Ectodermal cell (in vitro differentiated cells): Measurements from ENCODE around the gene NYAP2.

Source experiments
- H3K27ac ChIP-seq: 2 replicates; pipeline ENCODE4 v1.7.0; 2013; ENCODE audit warnings: mild to moderate bottlenecking, low read depth, low read length; ENCODE audit not compliant: insufficient read depth, poor library complexity, severe bottlenecking
- H3K27me3 ChIP-seq: 2 replicates; pipeline ENCODE4 v1.7.0; 2013; ENCODE audit warnings: mild to moderate bottlenecking, low read length; ENCODE audit not compliant: insufficient read depth, control insufficient read depth, poor library complexity, severe bottlenecking
- H3K36me3 ChIP-seq: one replicate; pipeline ENCODE4 v1.7.0; 2013; ENCODE audit warnings: low read length; ENCODE audit not compliant: control insufficient read depth, insufficient read depth
- H3K4me1 ChIP-seq: one replicate; pipeline ENCODE4 v1.7.0; 2013; ENCODE audit warnings: low read length; ENCODE audit not compliant: control insufficient read depth, insufficient read depth
- H3K4me3 ChIP-seq: 2 replicates; pipeline ENCODE4 v1.7.0; 2013; ENCODE audit warnings: low read depth, low read length, control low read depth; ENCODE audit not compliant: insufficient read depth
- H3K9me3 ChIP-seq: 2 replicates; pipeline ENCODE4 v1.7.0; 2013; ENCODE audit warnings: mild to moderate bottlenecking, low read length, moderate library complexity; ENCODE audit not compliant: control insufficient read depth
- WGBS, 2 experiments: methylation state at CpG; one replicate each; pipeline ENCODE4 v1.1.7; 2013; ENCODE audit warnings: missing lambda C conversion rate in 2 of 2; 5-methylcytosine and 5-hydroxymethylcytosine counted together

NYAP2 gene

DNA sequence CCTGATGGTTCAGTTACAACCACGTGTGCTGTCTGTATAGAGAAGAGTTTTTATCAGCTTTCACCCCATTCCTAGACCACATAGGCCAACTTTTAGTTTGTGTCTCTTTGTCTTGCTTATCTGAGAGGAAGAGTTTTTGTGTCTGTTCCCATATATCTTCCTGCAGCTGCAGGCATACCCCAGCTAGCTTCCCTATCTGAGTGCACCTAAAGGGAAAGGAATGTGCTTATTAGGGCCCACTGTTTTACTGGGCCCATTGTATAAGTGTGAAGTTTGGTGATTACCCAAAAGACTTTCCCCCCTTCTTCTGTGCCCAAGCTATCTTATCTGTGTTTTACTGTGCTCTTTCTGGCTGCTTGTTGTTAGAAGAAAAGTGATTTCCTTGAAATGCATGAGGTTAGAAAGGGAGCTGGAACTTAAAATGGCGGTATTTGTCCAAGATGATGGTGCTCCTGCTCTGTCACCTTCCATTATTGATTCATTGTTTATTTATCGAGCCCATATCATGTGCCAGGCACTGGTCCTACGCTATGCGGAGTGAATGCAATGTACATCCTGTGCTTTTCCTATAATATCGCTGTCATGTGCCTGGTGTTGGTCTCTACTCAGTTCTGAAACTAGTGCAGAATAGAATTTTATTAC lies 57.2 kb downstream of the NYAP2 start:
- no peaks in the 10 kb centered on the region for H3K9me3 ChIP-seq
- WGBS, 2 experiments = 90 to 91% methylated on average over 5 of the region's 6 CpGs
- H3K36me3 ChIP-seq = no peaks in the 10 kb centered on the region
- H3K4me1 ChIP-seq = peaks cover 6% of the 10 kb centered on the region
- H3K27me3 ChIP-seq = no peaks in the 10 kb centered on the region
- H3K4me3 ChIP-seq = no peak overlapping the region
- no peak overlapping the region for H3K27ac ChIP-seq

DNA sequence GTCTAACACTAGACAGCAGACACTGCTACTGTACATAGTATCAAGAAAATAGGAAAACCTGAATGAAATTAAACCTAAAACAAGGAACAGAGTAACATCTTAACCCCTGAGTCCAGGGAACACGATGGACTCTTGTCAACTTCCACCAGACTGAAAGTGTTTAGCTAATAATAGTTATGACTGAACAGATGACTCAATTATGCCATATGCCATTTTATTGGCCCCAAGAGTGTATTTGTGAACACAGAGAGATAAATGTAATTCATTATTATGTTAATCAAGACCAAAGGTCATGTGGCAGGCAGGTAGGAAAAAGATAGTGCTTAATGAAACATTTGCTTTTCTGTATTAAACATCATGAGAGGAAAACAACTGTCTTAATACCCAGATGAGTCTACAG lies 58.0 kb downstream of the NYAP2 start:
- H3K27me3 ChIP-seq = no peaks in the 10 kb centered on the region
- WGBS, 2 experiments = 88 to 95% methylated on average over 1 of the region's 1 CpG
- no peaks in the 10 kb centered on the region for H3K36me3 ChIP-seq
- no peak overlapping the region for H3K4me3 ChIP-seq
- H3K4me1 ChIP-seq = peaks cover 6% of the 10 kb centered on the region
- H3K27ac ChIP-seq = no peak overlapping the region
- no peaks in the 10 kb centered on the region for H3K9me3 ChIP-seq

DNA sequence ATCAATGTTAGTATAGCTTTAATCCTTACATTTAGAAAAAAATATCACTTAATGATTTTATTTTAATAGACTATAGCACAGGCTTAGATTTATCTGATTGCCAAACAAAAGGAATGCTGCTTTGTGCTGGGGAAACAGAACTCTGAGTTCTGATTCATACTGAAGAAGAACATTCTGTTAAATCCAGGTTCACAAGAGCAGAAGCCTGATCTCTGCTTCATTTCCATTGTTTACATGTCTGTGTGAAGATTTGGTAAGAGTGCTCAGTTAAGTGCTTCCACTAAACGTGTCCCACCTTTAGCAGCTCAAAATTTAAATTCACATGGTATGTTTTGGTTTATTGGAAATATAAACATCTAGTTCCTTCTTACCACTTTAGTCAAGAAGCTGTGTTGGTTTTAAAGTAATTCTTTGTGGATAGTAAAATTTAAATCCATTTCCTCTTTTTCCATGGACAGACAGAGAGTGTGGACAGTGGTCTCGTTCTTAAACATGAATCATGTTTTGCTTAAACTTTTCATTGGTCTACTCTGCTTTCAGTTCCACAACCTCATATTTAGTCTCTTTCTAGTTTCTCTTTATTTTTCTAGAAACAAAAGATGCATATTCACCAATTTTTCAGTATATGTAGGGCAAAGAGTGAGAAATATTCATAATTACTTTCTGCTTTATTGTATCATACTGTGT lies 59.1 kb downstream of the NYAP2 start:
- 82 to 100% methylated on average over 1 to 2 of the region's 2 CpGs for WGBS, 2 experiments
- Histone ChIP-seq H3K4me1 (peaks cover 6% of the 10 kb centered on the region), H3K9me3 (no peaks in the 10 kb centered on the region), H3K27me3 (no peaks in the 10 kb centered on the region), H3K36me3 (no peaks in the 10 kb centered on the region), H3K4me3 (no peak overlapping the region), H3K27ac (no peak overlapping the region)

DNA sequence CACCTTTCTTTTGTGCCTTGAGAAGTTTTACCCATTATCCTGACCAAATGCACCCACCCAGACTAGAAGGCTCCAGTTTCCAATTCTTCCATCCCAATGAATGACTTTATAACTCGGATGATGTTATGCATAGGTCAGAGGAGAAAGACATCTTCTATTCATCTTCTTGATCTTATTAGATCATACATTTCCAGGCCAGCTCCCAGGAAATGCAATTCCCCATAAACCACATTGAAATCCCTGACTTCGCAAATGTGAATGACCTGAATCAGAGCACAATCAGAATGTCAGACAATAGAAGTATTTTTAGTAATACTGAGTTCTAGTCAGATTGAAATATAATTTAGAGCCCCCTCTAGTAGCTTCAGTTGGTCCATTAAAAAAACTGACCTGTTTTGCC lies 62.9 kb downstream of the NYAP2 start:
- H3K4me3 ChIP-seq = no peak overlapping the region
- H3K9me3 ChIP-seq = no peaks in the 10 kb centered on the region
- 91 to 100% methylated on average over 1 to 2 of the region's 2 CpGs for WGBS, 2 experiments
- no peaks in the 10 kb centered on the region for H3K36me3 ChIP-seq
- H3K4me1 ChIP-seq = no peaks in the 10 kb centered on the region
- H3K27ac ChIP-seq = no peak overlapping the region
- H3K27me3 ChIP-seq = no peaks in the 10 kb centered on the region

DNA sequence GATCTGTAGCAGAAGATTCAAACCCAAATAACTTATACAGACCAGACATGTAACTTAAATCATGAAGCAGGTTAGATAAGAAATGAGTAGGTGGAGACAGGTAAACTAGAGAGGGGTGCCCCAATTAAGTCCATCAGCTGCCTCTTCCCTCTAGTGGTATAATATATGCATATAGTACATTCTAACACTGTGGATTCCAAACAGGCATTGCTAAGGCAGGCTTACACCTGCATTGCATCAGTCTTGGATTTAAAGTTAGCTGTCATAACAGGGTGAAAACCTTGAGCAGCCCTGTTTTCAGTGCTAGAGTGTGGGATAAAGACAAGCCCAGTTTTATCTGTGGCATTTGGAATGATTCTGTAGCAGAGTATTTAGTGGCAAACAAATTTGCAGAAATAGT lies 63.4 kb downstream of the NYAP2 start:
- no peaks in the 10 kb centered on the region for H3K9me3 ChIP-seq
- H3K27me3 ChIP-seq = no peaks in the 10 kb centered on the region
- no peaks in the 10 kb centered on the region for H3K4me1 ChIP-seq
- no peak overlapping the region for H3K27ac ChIP-seq
- no peak overlapping the region for H3K4me3 ChIP-seq
- no peaks in the 10 kb centered on the region for H3K36me3 ChIP-seq

DNA sequence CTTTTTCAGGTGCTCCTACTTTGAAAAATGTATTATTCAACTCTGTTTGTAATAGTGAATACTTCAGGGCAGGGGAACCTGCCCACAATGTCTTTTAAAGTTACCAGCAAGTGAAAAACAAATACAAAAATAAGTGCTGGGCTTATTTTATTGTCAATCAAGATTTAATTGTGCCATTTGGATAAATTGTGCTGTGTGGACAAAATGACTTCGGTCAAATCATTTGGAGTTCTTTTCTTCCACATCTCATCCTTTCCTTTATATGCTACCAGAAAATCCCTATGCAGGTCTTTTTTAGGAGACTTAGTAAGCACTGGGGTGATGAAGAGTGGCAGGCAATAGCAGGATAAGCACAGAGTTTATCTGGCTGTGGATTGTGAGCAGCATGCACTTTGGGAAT lies 63.9 kb downstream of the NYAP2 start:
- Histone ChIP-seq H3K4me1 (no peaks in the 10 kb centered on the region), H3K9me3 (no peaks in the 10 kb centered on the region), H3K27me3 (no peaks in the 10 kb centered on the region), H3K4me3 (no peak overlapping the region), H3K27ac (no peak overlapping the region), H3K36me3 (no peaks in the 10 kb centered on the region)
- WGBS, 2 experiments = 80% methylated on average over 1 of the region's 1 CpG; no CpG with 5 or more reads in 1 of the 2 experiments

DNA sequence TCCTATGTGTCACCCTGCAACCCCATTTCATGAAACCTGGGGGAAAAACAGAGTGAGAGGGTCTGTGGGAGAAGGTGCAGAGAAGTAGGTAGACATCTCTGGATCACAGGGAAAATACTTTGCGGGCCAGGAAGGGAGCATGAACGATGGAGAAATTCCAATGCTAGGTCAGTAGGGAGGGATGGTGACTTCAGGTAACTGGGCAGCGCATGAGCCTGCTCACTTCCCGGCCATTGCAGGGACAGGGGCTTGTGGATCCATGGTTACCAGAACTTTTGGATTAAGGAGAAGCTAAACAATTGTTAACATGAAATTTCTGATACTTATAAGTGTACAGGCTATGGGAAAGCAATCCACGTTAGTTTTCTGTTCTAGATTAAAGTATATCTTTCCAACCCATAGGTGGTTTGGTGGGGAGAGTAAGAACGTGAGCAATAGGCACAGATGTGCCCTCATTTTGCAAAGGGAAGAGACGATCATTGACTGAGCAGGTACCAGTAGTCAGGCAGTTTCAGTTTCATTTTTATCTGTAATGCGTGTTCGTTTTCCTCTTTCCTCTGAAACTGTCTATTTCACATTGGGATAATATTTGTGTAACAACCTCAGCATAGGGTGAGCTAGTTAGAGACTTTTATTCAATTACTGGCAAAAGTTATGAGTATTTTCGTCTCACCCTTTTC lies 65.0 kb downstream of the NYAP2 start:
- Histone ChIP-seq H3K27ac (no peak overlapping the region), H3K27me3 (no peaks in the 10 kb centered on the region), H3K9me3 (no peaks in the 10 kb centered on the region), H3K4me3 (no peak overlapping the region), H3K36me3 (no peaks in the 10 kb centered on the region), H3K4me1 (no peaks in the 10 kb centered on the region)
- 95 to 96% methylated on average over 9 of the region's 10 CpGs for WGBS, 2 experiments

DNA sequence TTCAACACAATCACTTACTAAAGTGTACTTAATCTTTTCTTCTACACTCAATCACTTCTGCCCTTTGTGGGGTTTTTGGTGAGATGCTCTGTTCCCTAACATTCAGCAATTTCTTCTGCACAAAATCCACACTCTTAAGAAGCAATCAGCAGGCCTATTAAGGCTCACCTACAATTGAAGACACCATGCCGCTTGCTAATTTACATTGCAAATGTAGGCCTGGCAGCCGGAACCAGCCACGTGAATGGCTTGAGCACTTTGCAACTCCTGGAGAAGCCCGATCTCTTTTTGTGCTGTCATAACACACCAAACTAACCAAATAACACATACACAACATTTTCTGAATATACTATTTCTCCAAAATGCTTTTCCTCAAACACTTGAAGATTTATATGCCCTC lies 66.3 kb downstream of the NYAP2 start:
- no peaks in the 10 kb centered on the region for H3K9me3 ChIP-seq
- WGBS, 2 experiments = 20 to 29% methylated on average over 4 of the region's 4 CpGs
- H3K4me3 ChIP-seq = no peak overlapping the region
- H3K4me1 ChIP-seq = no peaks in the 10 kb centered on the region
- H3K36me3 ChIP-seq = no peaks in the 10 kb centered on the region
- no peaks in the 10 kb centered on the region for H3K27me3 ChIP-seq
- no peak overlapping the region for H3K27ac ChIP-seq

DNA sequence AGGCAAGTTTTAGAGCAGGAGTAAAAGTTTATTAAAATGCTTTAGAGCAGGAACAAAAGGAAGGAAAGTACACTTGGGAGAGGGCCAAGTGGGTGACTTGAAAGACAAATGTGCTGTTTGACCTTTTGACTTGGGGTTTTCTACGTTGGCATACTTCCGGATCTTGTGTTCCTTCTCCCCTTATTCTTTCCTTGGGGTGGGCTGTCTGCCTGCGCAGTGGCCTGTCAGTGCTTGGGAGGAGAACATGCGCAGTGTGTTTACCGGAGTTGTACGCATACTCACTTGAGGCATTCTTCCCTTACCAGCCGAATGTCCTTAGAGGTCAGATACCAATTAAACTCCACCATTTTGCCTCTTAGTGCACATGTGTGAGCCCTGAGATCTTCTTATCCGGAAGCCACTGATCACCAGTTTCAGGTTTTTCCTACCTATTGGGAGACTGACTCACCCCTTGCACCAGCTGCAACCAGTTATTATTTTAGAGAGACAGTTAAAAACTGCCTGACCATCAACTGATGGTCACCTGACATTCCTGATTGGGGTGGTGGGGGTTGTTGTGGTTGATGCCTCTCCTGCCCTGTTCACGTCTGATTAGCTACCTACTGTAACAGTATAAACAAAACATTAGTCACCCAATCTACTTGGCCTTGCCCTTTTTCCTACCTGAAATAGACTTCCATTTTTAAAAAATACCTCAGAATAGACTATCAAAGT lies 67.5 kb downstream of the NYAP2 start:
- WGBS, 2 experiments = 90 to 93% methylated on average over 9 of the region's 9 CpGs

DNA sequence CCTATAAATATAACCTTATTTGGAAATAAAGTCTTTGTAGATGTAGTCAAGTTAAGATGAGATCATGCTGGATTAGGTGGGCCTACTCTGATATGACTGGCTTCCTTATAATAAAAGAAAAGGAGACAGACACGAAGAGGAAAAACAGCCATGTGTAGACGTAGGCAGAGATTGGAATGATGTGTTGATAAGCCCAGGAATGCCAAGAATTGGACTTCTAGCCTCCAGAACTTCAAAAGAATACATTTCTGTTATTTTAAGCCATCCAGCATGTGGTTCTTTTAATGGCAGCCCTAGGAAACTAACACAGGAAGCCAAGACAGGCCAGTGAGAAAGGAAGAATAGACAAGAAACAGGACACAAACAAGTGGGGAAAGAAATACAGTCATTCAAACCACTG lies 68.6 kb downstream of the NYAP2 start:
- Histone ChIP-seq H3K4me1 (no peaks in the 10 kb centered on the region), H3K4me3 (no peak overlapping the region), H3K36me3 (no peaks in the 10 kb centered on the region), H3K27me3 (no peaks in the 10 kb centered on the region), H3K9me3 (no peaks in the 10 kb centered on the region), H3K27ac (no peak overlapping the region)
- WGBS, 2 experiments = 96% methylated on average over 2 of the region's 2 CpGs

More for the DNA sequence above, 67.5 kb downstream of the NYAP2 start:
- Histone ChIP-seq H3K36me3 (no peaks in the 10 kb centered on the region), H3K9me3 (no peaks in the 10 kb centered on the region), H3K27me3 (no peaks in the 10 kb centered on the region), H3K4me1 (no peaks in the 10 kb centered on the region), H3K27ac (no peak overlapping the region), H3K4me3 (no peak overlapping the region)
